Adrenal gland (tissue), 12 donors: Measurements from ENCODE around the gene KCNG3. TPM values are rescaled to one million over a fixed set of nuclear protein-coding genes. Genes with fewer than 3 reads are reported as not detected.
A peak's percentile ranks its signal among the peaks of the same experiment; 100 is the strongest.

Experiments
- DNase-seq, 7 donors: peaks; one replicate each; pipeline ENCODE4 v3.0.0-alpha.2; 2019 to 2020
- H3K27ac ChIP-seq, 5 donors: fragments of 200-600 bp; sonication (generic) in 4 of 5; 1 replicate in 3 of 5; 2 replicates in 2 of 5; pipeline versions ENCODE4 v1.5.1 to v1.8.0; 2016 to 2020; ENCODE audit warnings: mild to moderate bottlenecking in 1 of 5
- H3K27me3 ChIP-seq: fragments of 200-600 bp; 2 replicates; pipeline ENCODE4 v1.8.0; 2021
- H3K36me3 ChIP-seq, 2 donors: fragments of 200-600 bp; replicated peaks in 1 of 2; 1 replicate in 1 of 2; 2 replicates in 1 of 2; pipeline versions ENCODE4 v1.5.1 to v1.8.0; 2018 to 2022
- H3K4me1 ChIP-seq, 2 donors: fragments of 200-600 bp; replicated peaks in 1 of 2; 1 replicate in 1 of 2; 2 replicates in 1 of 2; pipeline versions ENCODE4 v1.5.1 to v1.8.0; 2018 to 2021
- H3K4me3 ChIP-seq, 4 donors: fragments of 200-600 bp; sonication (generic) in 3 of 4; one replicate each; pipeline ENCODE4 v1.5.1; 2016 to 2018
- H3K9me3 ChIP-seq, 3 donors: fragments of 200-600 bp; sonication (generic) in 1 of 3; replicated peaks in 1 of 3; 1 replicate in 2 of 3; 2 replicates in 1 of 3; pipeline versions ENCODE4 v1.5.1 to v1.8.0; 2016 to 2021
- POLR2A ChIP-seq, 2 donors: fragments of 450-650 bp; IDR thresholded peaks; one replicate each; pipeline ENCODE4 v1.6.1; 2017; ENCODE audit warnings: antibody characterized with exemption in 2 of 2, mild to moderate bottlenecking in 2 of 2, moderate library complexity in 1 of 2
- WGBS, 4 donors: extraction: QIAGEN DNeasy Blood & Tissue Kit in 2 of 4; methylation state at CpG; one replicate each; pipeline versions ENCODE4 v1.1.5 to v1.1.7; 2013 to 2017; 5-methylcytosine and 5-hydroxymethylcytosine counted together
- intact Hi-C, 2 donors: fragments of 100-400 bp; cut with DNase I; formaldehyde crosslinking; loops; one replicate each; pipeline versions ENCODE4 v1.14.1 to v1.15.0; 2022 to 2023
- polyA plus RNA-seq, 3 donors: library from polyadenylated mRNA; stranded (reverse); fragments of 200-250 nt in 2 of 3; fragments of 350-450 nt in 1 of 3; fragmentation: Illumina TruSeq in 1 of 3; extraction: RNeasy Lipid Tissue Mini Kit (QIAGEN cat#74804) in 1 of 3; gene quantifications; one replicate each; pipeline ENCODE4 v1.2.3, GENCODE V29; 2013 to 2014
- total RNA-seq, 9 donors: library from RNA; depleted of rRNA in 4 of 9; stranded (reverse); fragments of >200 nt in 4 of 9; fragments of 120-200 nt in 1 of 9; fragmentation: NEBNext Ultra II Directional in 1 of 9; extraction: Animal tissue kit (Norgen Biotek cat#: 25700) in 1 of 9; gene quantifications; one replicate each; pipeline versions ENCODE4 v1.1.0 to v1.2.4, GENCODE V29; 2013 to 2023
- TF ChIP-seq, protein P1 (sequence below), 6 experiments: fragments of 450-650 bp in 4 of 6; fragments of 200-600 bp in 2 of 6; sonication (generic) in 1 of 6; IDR thresholded peaks; 1 replicate in 5 of 6; 2 replicates in 1 of 6; pipeline versions ENCODE4 v1.5.1 to v1.8.0; 2016 to 2021; ENCODE audit warnings: antibody characterized with exemption in 6 of 6, mild to moderate bottlenecking in 2 of 6, moderate library complexity in 1 of 6
- donor health status: healthy with polysubstance abuse.
- donor health status: Bipolar disorder and iron deficiency.
- donor health status: DM: yes; HTN: yes; CAD: no.
- donor health status: DM: no; HTN: no; CAD: no.
- donor health status: DM: no; HTN: no; CAD: no.
- donor health status: DM: yes; HTN: yes; CAD: no.

KCNG3 gene
- total and polyA plus RNA-seq, 12 donors: 0.24 to 16.0 (median 2.8) TPM

DNA sequence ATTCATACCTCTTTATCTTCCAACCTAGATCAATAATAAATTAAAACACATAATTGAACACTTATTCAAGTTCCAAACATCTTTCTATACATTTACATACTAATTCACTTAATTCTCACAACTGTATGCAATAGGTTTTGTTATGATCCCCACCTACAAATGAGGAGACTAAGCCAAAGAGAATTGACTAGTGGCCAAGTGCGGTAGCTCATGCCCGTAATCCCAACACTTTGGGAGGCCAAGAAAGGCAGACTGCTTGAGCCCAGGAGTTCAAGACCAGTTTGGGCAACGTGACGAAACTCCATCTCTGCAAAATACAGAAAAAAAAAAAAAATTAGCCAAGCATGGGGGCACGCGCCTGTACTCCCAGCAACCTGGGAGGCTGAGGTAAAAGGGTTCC is 36.8 kb downstream of the KCNG3 start:
- intact Hi-C loops: no loop called here

DNA sequence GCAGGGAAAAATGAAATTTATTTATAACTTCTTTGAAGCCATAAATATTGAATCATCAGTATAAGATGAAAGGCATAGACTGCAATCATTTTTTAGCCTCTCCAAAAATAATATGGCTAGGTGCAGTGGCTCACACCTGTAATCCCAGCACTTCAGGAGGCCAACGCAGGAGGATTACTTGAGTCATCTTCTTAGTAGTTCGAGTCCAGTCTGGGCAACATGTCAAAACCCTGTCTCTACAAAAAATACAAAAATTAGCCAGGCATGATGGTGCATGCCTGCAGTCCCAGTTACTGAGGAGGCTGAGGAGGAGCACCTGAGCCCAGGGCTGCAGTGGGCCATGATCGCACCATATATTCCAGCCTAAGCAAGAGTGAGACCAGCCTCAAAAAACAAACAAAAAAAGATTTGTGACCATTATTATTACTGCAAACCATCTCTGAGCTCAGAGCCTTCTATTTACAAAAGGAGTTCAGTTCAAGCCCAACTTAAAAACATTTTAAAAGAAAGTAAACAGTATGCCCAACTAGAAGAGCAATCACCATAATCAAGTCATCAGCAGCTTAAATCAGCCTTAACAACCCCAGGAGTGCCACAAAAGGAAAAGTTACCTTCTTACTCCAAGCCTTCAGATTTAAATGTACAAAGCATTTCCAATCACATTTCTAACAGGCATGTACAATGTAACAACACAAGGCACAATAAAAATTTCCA is 37.5 kb downstream of the KCNG3 start:
- intact Hi-C loops: no loop called here
- TF ChIP-seq, protein P1, sequence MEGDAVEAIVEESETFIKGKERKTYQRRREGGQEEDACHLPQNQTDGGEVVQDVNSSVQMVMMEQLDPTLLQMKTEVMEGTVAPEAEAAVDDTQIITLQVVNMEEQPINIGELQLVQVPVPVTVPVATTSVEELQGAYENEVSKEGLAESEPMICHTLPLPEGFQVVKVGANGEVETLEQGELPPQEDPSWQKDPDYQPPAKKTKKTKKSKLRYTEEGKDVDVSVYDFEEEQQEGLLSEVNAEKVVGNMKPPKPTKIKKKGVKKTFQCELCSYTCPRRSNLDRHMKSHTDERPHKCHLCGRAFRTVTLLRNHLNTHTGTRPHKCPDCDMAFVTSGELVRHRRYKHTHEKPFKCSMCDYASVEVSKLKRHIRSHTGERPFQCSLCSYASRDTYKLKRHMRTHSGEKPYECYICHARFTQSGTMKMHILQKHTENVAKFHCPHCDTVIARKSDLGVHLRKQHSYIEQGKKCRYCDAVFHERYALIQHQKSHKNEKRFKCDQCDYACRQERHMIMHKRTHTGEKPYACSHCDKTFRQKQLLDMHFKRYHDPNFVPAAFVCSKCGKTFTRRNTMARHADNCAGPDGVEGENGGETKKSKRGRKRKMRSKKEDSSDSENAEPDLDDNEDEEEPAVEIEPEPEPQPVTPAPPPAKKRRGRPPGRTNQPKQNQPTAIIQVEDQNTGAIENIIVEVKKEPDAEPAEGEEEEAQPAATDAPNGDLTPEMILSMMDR (IDR thresholded peaks at IDR 0.05): no peak
- no peak for TF ChIP-seq POLR2A (IDR thresholded peaks at IDR 0.05)
- WGBS, 4 donors: 63 to 74% (median 67%) methylated on average over 3 of the region's 3 CpGs

More for the DNA sequence above, 36.8 kb downstream of the KCNG3 start:
- H3K27me3 ChIP-seq: no peaks in the 10 kb centered on the region
- DNase-seq: no peak
- H3K36me3 ChIP-seq: no peaks in the 10 kb centered on the region
- WGBS, 4 donors: 85 to 95% (median 93%) methylated on average over 6 of the region's 6 CpGs
- H3K27ac ChIP-seq: no peak overlapping the region
- H3K9me3 ChIP-seq: no peaks in the 10 kb centered on the region
- no peaks in the 10 kb centered on the region for H3K4me1 ChIP-seq
- no peak overlapping the region for H3K4me3 ChIP-seq
- TF ChIP-seq, protein P1 (IDR thresholded peaks at IDR 0.05): no peak
- no peak for TF ChIP-seq POLR2A (IDR thresholded peaks at IDR 0.05)

DNA sequence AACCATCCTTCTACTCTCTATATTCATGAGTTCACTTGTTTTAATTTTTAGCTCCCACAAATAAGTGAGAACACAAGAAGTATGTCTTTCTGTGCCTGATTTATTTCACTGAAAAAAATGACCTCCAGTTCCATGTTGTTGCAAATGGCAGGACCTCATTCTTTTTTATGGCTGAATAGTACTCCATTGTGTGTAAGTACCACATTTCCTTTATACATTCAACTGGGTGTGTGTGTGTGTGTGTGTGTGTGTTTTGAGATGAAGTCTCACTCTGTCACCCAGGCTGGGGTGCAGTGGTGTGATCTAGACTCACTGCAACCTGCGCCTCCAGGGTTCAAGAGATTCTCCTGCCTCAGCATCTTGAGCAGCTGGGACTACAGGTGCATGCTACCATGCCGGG is 41.2 kb downstream of the KCNG3 start:
- no peak overlapping the region for H3K4me3 ChIP-seq
- intact Hi-C loops: no loop called here
- no peaks in the 10 kb centered on the region for H3K27me3 ChIP-seq
- DNase-seq: no peak
- no peaks in the 10 kb centered on the region for H3K36me3 ChIP-seq
- no peak overlapping the region for H3K27ac ChIP-seq
- 62 to 96% (median 93%) methylated on average over 2 of the region's 2 CpGs; no CpG with 5 or more reads in 1 of the 4 donors for WGBS, 4 donors
- H3K9me3 ChIP-seq: no peaks in the 10 kb centered on the region
- TF ChIP-seq, protein P1 (IDR thresholded peaks at IDR 0.05): no peak
- H3K4me1 ChIP-seq: no peaks in the 10 kb centered on the region

More for the DNA sequence above, 37.5 kb downstream of the KCNG3 start:
- Histone ChIP-seq H3K4me3 (no peak overlapping the region), H3K27ac (no peak overlapping the region), H3K36me3 (no peaks in the 10 kb centered on the region), H3K4me1 (no peaks in the 10 kb centered on the region), H3K27me3 (no peaks in the 10 kb centered on the region), H3K9me3 (no peaks in the 10 kb centered on the region)
- DNase-seq: no peak

DNA sequence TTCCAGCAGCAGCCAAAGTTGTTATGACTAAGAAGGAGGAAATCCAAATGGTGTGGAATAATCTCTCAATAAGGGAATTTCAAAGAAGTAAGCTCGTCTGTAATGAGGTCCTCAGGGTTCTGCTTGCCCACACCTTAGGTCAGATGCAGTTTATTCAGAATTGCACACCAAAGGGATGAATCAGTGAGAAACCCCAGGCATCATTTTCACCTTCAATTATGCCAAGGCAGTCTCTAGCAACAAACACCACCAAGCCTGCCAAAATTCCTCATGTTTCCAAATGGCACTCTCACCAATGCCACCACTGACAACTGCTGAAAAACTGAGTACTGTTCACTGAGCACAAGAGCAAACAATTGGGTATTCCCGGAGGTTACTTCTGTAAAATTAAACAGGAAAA is 43.6 kb downstream of the KCNG3 start:
- intact Hi-C loops: no loop called here

More for the DNA sequence above, 43.6 kb downstream of the KCNG3 start:
- WGBS, 4 donors: 54 to 69% (median 63%) methylated on average over 2 of the region's 2 CpGs
- peak in 2 of 7 donors; percentile 3 to 11 for DNase-seq
- no peaks in the 10 kb centered on the region for H3K9me3 ChIP-seq
- no peak overlapping the region for H3K27ac ChIP-seq
- H3K27me3 ChIP-seq: no peaks in the 10 kb centered on the region
- no peaks in the 10 kb centered on the region for H3K36me3 ChIP-seq
- H3K4me1 ChIP-seq: no peaks in the 10 kb centered on the region
- H3K4me3 ChIP-seq: no peak overlapping the region
- TF ChIP-seq, protein P1 (IDR thresholded peaks at IDR 0.05): no peak
- TF ChIP-seq POLR2A (IDR thresholded peaks at IDR 0.05): no peak
